WTC11 (cell line): Measurements from ENCODE around the gene ACHE.

Experiments used
- CBFB ChIP-seq: sonication (generic); formaldehyde crosslinking; IDR thresholded peaks from 2 replicates; pipeline ENCODE4 v1.8.1; 2022; ENCODE audit warnings: mild to moderate bottlenecking, low read depth, missing genetic modification reagents
- ETV6 ChIP-seq: sonication (generic); formaldehyde crosslinking; IDR thresholded peaks from 2 replicates; pipeline ENCODE4 v1.8.1; 2022; ENCODE audit warnings: mild to moderate bottlenecking, missing genetic modification reagents
- FOXK1 ChIP-seq: sonication (generic); formaldehyde crosslinking; IDR thresholded peaks from 2 replicates; pipeline ENCODE4 v1.8.0; 2022; ENCODE audit warnings: mild to moderate bottlenecking, moderate library complexity, missing genetic modification reagents
- TCF7 ChIP-seq: sonication (generic); formaldehyde crosslinking; IDR thresholded peaks from 2 replicates; pipeline ENCODE4 v1.8.0; 2022; ENCODE audit warnings: mild to moderate bottlenecking, low read depth, missing genetic modification reagents, moderate library complexity
- TF ChIP-seq, protein P1 (sequence below): sonication (generic); formaldehyde crosslinking; IDR thresholded peaks from 2 replicates; pipeline ENCODE4 v1.8.0; 2022; ENCODE audit warnings: mild to moderate bottlenecking, missing genetic modification reagents
- TF ChIP-seq, protein P2 (sequence below): fragments of 200-600 bp; IDR thresholded peaks from 2 replicates; pipeline ENCODE4 v1.8.0; 2022; ENCODE audit warnings: antibody characterized with exemption
- TF ChIP-seq, protein P3 (sequence below): sonication (generic); formaldehyde crosslinking; IDR thresholded peaks from 2 replicates; pipeline ENCODE4 v1.8.0; 2022; ENCODE audit warnings: mild to moderate bottlenecking, missing genetic modification reagents
- TF ChIP-seq, protein P4 (sequence below): sonication (generic); formaldehyde crosslinking; IDR thresholded peaks from 2 replicates; pipeline ENCODE4 v1.8.1; 2023; ENCODE audit warnings: mild to moderate bottlenecking, moderate library complexity, missing genetic modification reagents
- TF ChIP-seq, protein P5 (sequence below): sonication (generic); formaldehyde crosslinking; IDR thresholded peaks from 2 replicates; pipeline ENCODE4 v1.8.1; 2022; ENCODE audit warnings: low read depth, missing genetic modification reagents, borderline replicate concordance

DNA sequence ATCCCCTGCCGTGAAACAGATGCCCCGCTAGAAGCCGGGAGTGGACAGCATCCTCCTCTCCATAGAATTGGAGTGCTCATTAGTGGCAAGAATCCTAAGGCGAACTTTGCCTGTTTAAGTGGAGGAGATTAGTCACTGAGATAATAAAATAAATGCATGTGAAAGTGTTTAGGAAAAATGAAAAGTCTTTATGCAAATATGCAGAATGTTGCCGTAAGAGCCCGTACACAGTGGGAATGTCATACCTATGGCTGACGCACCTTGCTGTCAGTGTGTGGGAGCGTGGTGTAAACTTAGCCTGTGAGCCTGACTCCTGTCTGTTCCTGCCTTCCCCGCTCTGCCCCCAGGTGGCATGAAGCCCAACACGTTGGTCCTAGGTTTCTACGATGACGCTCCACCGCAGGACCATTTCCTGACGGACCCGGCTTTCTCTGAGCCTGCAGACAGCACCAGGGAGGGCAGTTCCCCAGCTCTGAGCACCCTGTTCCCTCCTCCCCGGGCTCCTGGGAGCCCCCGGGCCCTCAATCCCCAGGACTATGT is 30.2 kb downstream of the ACHE start:
- TF ChIP-seq, protein P1, sequence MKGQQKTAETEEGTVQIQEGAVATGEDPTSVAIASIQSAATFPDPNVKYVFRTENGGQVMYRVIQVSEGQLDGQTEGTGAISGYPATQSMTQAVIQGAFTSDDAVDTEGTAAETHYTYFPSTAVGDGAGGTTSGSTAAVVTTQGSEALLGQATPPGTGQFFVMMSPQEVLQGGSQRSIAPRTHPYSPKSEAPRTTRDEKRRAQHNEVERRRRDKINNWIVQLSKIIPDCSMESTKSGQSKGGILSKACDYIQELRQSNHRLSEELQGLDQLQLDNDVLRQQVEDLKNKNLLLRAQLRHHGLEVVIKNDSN, result no peak
- no peak for TF ChIP-seq CBFB (CRISPR knock-in tag)
- TF ChIP-seq, protein P2, sequence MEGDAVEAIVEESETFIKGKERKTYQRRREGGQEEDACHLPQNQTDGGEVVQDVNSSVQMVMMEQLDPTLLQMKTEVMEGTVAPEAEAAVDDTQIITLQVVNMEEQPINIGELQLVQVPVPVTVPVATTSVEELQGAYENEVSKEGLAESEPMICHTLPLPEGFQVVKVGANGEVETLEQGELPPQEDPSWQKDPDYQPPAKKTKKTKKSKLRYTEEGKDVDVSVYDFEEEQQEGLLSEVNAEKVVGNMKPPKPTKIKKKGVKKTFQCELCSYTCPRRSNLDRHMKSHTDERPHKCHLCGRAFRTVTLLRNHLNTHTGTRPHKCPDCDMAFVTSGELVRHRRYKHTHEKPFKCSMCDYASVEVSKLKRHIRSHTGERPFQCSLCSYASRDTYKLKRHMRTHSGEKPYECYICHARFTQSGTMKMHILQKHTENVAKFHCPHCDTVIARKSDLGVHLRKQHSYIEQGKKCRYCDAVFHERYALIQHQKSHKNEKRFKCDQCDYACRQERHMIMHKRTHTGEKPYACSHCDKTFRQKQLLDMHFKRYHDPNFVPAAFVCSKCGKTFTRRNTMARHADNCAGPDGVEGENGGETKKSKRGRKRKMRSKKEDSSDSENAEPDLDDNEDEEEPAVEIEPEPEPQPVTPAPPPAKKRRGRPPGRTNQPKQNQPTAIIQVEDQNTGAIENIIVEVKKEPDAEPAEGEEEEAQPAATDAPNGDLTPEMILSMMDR, result no peak
- TF ChIP-seq, protein P3, sequence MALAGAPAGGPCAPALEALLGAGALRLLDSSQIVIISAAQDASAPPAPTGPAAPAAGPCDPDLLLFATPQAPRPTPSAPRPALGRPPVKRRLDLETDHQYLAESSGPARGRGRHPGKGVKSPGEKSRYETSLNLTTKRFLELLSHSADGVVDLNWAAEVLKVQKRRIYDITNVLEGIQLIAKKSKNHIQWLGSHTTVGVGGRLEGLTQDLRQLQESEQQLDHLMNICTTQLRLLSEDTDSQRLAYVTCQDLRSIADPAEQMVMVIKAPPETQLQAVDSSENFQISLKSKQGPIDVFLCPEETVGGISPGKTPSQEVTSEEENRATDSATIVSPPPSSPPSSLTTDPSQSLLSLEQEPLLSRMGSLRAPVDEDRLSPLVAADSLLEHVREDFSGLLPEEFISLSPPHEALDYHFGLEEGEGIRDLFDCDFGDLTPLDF (CRISPR knock-in tag), result no peak
- TF ChIP-seq TCF7 (CRISPR knock-in tag), result no peak
- TF ChIP-seq, protein P4, sequence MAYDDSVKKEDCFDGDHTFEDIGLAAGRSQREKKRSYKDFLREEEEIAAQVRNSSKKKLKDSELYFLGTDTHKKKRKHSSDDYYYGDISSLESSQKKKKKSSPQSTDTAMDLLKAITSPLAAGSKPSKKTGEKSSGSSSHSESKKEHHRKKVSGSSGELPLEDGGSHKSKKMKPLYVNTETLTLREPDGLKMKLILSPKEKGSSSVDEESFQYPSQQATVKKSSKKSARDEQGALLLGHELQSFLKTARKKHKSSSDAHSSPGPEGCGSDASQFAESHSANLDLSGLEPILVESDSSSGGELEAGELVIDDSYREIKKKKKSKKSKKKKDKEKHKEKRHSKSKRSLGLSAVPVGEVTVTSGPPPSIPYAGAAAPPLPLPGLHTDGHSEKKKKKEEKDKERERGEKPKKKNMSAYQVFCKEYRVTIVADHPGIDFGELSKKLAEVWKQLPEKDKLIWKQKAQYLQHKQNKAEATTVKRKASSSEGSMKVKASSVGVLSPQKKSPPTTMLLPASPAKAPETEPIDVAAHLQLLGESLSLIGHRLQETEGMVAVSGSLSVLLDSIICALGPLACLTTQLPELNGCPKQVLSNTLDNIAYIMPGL (CRISPR knock-in tag), result no peak
- TF ChIP-seq ETV6 (CRISPR knock-in tag), result no peak
- TF ChIP-seq, protein P5, sequence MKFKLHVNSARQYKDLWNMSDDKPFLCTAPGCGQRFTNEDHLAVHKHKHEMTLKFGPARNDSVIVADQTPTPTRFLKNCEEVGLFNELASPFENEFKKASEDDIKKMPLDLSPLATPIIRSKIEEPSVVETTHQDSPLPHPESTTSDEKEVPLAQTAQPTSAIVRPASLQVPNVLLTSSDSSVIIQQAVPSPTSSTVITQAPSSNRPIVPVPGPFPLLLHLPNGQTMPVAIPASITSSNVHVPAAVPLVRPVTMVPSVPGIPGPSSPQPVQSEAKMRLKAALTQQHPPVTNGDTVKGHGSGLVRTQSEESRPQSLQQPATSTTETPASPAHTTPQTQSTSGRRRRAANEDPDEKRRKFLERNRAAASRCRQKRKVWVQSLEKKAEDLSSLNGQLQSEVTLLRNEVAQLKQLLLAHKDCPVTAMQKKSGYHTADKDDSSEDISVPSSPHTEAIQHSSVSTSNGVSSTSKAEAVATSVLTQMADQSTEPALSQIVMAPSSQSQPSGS (CRISPR knock-in tag), result no peak
- TF ChIP-seq FOXK1 (CRISPR knock-in tag), result no peak
